Measurements from ENCODE around the gene ANKDD1A. TPM values are rescaled to one million over a fixed set of nuclear protein-coding genes. Genes with fewer than 3 reads are reported as not detected.

ANKDD1A gene
- total RNA-seq, 2 experiments from 2014 or later = 9.1 to 9.5 TPM

DNA sequence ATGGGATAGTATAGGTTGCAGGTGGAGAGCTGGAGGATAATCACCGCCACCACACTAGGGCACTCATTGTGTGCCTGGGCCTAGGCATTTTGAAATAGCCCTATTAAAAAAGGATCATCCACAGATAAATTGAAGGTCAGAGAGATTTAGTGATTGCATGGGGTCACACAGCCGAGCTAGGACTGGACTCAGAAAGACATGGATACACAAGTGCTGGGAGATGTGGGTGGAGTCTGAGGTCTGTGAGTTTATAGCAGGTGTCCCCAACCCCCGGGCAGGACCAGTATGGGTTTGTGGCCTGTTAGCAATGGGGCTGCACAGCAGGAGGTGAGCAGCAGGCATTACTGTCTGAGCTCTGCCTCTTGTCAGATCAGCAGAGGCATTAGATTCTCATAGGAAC lies 5.3 kb upstream of the ANKDD1A start:
- Mint-ChIP-seq H3K4me3 (no peak overlapping the region), H3K27ac (no peak overlapping the region), H3K4me1 (ENCODE audit: low read depth) (peaks cover 42% of the 10 kb centered on the region), H3K36me3 (ENCODE audit: low read depth) (peaks cover 8% of the 10 kb centered on the region), H3K9me3 (ENCODE audit: insufficient read depth) (no peaks in the 10 kb centered on the region), H3K27me3 (ENCODE audit: low read depth) (peaks cover 6% of the 10 kb centered on the region)
- DNase-seq (no peak), ATAC-seq (no peak)
- ChIA-PET POLR2A (interaction anchor here (0.6 to 4.8 kb wide), 4 partner anchors 12 to 83 kb away, joined by 3 to 36 read pairs (median 4); partner anchors contain the start of genes PIF1 and SPG21), CTCF (interaction anchor here (0.8 to 4.6 kb wide), 14 partner anchors 10 to 220 kb away, joined by 3 to 24 read pairs (median 4); partner anchors contain the start of gene PIF1)

DNA sequence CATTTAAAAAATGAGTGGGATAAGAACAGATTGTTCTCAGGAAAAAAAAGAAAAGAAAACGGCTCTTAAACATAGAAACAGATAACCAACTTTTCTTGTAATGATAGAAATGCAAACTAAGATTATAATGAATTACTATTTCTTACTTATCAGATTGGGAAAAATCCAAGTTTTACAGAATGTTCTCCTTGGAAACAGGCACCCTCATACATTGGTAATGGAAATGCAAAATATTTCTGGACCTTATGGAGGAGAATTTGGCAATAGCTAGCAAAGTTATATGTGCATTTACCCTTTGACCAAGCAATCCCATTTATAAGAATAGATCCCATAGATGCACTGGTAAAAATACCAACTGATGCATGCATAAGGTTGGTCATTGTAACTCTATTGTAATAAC lies 3.7 kb upstream of the ANKDD1A start:
- CTCF ChIA-PET = interaction anchor here (1.6 to 4.6 kb wide), 4 partner anchors 13 to 180 kb away, joined by 3 to 24 read pairs (median 18); no protein-coding TSS in a partner anchor
- H3K36me3 Mint-ChIP-seq (ENCODE audit: low read depth) = peaks cover 8% of the 10 kb centered on the region
- no peaks in the 10 kb centered on the region for H3K9me3 Mint-ChIP-seq (ENCODE audit: insufficient read depth)
- no peak overlapping the region for H3K4me3 Mint-ChIP-seq
- peaks cover 37% of the 10 kb centered on the region for H3K4me1 Mint-ChIP-seq (ENCODE audit: low read depth)
- DNase-seq (no peak), ATAC-seq (no peak)
- H3K27ac Mint-ChIP-seq = no peak overlapping the region
- H3K27me3 Mint-ChIP-seq (ENCODE audit: low read depth) = peaks cover 6% of the 10 kb centered on the region
- POLR2A ChIA-PET = no interaction called here

DNA sequence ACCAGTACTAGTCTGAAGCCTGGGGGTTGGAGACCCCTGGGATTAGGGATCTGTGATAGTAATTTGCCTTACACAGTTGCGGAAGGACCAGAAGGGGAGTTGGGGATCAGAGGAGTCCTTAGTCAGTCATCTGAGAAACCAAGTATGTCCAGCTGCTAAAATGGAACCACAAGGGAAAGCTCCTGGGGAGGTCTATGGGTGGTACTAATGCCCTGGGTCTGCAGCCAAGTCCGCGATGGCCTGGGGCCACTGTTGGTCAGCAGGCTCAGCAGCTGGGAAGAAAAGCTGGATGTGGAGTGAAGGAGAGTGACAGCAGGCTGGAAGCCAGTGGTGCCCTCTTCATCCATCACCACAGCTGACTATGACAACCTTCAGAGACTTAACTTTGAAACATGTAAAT lies 2.2 kb upstream of the ANKDD1A start:
- ATAC-seq = no peak
- POLR2A ChIA-PET = interaction anchor here (0.6 to 2.0 kb wide), 2 partner anchors 16 to 35 kb away, joined by 3 to 6 read pairs; no protein-coding TSS in a partner anchor
- Mint-ChIP-seq H3K4me1 (ENCODE audit: low read depth) (peaks cover 33% of the 10 kb centered on the region), H3K4me3 (no peak overlapping the region), H3K9me3 (ENCODE audit: insufficient read depth) (no peaks in the 10 kb centered on the region), H3K36me3 (ENCODE audit: low read depth) (peaks cover 6% of the 10 kb centered on the region), H3K27ac (no peak overlapping the region), H3K27me3 (ENCODE audit: low read depth) (peaks cover 6% of the 10 kb centered on the region)
- DNase-seq = no peak
- CTCF ChIA-PET = interaction anchor here (0.9 to 1.6 kb wide), 4 partner anchors 15 to 177 kb away, joined by 3 to 6 read pairs (median 4); no protein-coding TSS in a partner anchor

DNA sequence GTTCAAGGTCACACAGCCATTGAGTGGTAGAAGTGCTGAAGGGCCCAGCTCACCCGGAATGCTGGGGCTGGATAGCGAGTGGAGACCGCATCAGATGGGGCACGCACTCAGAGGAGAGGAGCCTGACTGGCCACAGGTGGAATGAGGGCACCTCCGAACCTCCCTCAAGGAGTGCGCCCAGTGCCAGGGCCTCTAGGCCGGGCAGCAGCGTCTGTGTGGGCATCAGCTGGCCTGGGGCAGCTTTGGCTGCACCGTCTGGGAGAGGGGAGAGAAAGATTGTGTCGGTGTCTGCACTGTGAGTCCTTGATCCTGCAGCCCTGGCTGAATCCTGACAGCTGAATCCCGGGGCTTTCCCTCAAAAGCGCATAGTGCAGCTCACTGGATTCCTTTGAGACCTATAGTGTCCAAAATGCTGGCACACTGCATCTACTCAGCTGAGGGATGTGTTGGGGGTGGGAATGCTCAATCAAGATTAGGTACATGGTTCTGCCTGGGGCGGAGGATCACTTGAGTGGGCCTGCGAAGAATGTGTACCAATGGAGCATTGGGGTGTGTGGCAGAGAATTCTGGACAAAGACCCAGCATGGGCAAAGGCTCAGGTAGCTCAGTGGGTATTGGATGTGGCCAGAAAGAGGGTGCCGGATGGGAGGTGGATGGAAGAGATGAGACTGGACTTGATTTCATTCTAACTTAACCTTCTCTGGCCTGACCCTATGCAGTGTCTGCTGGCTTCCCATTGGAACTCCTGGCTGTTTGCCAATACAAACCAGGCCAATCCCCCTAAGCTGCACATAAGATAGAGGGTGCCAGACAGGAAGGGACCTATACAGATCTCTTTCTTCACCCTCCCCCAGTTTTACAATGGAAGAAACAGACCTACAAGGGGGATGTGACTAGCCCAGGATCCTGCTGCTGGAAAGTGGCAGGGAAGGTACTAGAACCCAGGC lies 950 bp downstream of the ANKDD1A start:
- no peak for ATAC-seq
- Mint-ChIP-seq H3K36me3 (ENCODE audit: low read depth) (no peaks in the 10 kb centered on the region), H3K27me3 (ENCODE audit: low read depth) (peaks cover 6% of the 10 kb centered on the region), H3K27ac (no peak overlapping the region), H3K4me1 (ENCODE audit: low read depth) (peaks cover 57% of the 10 kb centered on the region), H3K4me3 (peak overlapping the region; percentile 75), H3K9me3 (ENCODE audit: insufficient read depth) (no peaks in the 10 kb centered on the region)
- POLR2A ChIA-PET = interaction anchor here (0.9 to 2.1 kb wide), 2 partner anchors 18 to 77 kb away, joined by 4 to 7 read pairs; partner anchors contain the start of gene SPG21
- CTCF ChIA-PET = interaction anchor here (1.0 to 2.4 kb wide), 8 partner anchors 11 to 189 kb away, joined by 3 to 10 read pairs (median 4); no protein-coding TSS in a partner anchor
- no peak for DNase-seq

DNA sequence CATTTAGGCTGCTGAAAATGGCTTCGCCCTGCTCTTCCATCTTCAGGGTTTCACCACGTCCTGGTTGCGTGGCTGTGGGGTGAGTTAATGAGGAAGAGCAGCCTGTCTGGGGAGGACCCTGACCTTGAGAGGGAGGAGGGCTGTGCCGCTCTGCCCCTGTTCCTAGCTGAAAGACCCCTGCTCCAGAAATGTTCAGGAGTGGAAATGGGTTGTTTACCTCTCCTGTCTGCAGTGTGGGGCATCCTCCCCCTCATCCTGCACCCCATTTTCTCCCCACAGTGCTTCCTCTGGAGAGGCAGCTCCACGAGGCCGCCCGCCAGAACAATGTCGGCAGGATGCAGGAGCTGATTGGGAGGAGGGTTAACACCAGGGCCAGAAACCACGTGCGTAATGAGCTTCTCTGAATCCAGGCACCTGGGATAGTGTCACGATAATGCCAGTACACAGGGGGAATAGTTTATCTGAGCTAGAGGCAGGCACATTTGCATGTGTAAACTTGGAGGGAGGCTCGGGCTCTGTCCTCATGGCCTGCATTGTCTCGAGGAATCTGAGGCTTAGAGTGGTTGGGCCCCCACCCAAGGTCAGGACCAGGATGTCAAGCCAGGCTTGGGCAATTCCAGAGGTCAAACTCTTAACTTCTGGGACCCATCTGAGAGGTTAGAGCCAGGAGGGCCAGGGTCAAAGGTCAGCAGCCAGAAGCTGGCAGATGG lies 4.0 kb downstream of the ANKDD1A start:
- no peaks in the 10 kb centered on the region for H3K36me3 Mint-ChIP-seq (ENCODE audit: low read depth)

DNA sequence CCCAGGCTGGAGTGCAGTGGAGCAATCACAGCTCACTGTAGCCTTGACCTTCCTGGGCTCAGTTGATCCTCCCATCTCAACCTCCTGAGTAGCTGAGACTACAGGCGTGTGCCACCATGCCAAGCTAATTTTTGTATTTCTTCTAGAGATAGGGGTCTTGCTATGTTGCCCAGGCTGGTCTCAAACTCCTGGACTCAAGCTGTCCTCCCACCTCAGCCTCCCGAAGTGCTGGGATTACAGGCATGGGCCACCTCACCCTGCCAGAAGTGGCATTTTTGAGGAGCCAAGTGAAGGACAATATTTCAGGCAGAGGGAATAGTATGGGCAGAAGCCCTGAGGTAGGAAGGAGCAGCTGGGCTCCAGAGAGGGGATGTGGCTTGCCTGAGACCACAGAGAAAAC lies 4.7 kb downstream of the ANKDD1A start:
- peak overlapping the region; percentile 63 for H3K27ac Mint-ChIP-seq
- no peak overlapping the region for H3K4me3 Mint-ChIP-seq
- DNase-seq (no peak), ATAC-seq (no peak)
- H3K4me1 Mint-ChIP-seq (ENCODE audit: low read depth) = peaks cover 51% of the 10 kb centered on the region
- H3K27me3 Mint-ChIP-seq (ENCODE audit: low read depth) = peaks cover under 1% of the 10 kb centered on the region
- ChIA-PET POLR2A (interaction anchor here (0.6 to 0.9 kb wide), 2 partner anchors 76 to 141 kb away, joined by 3 read pairs; no protein-coding TSS in a partner anchor), CTCF (interaction anchor here (0.9 to 1.9 kb wide), 4 partner anchors 12 to 106 kb away, joined by 3 to 4 read pairs (median 4); no protein-coding TSS in a partner anchor)
- H3K9me3 Mint-ChIP-seq (ENCODE audit: insufficient read depth) = no peaks in the 10 kb centered on the region
- no peaks in the 10 kb centered on the region for H3K36me3 Mint-ChIP-seq (ENCODE audit: low read depth)

More for the DNA sequence above, 4.0 kb downstream of the ANKDD1A start:
- no peaks in the 10 kb centered on the region for H3K9me3 Mint-ChIP-seq (ENCODE audit: insufficient read depth)
- peaks cover 58% of the 10 kb centered on the region for H3K4me1 Mint-ChIP-seq (ENCODE audit: low read depth)
- POLR2A ChIA-PET = interaction anchor here (0.6 to 0.8 kb wide), 2 partner anchors 21 to 140 kb away, joined by 3 read pairs; no protein-coding TSS in a partner anchor
- DNase-seq = no peak
- H3K4me3 Mint-ChIP-seq = no peak overlapping the region
- CTCF ChIA-PET = interaction anchor here (1.0 to 1.9 kb wide), 4 partner anchors 11 to 106 kb away, joined by 4 read pairs; no protein-coding TSS in a partner anchor
- peaks cover 6% of the 10 kb centered on the region for H3K27me3 Mint-ChIP-seq (ENCODE audit: low read depth)
- H3K27ac Mint-ChIP-seq = peak overlapping the region; percentile 57
- ATAC-seq = no peak

DNA sequence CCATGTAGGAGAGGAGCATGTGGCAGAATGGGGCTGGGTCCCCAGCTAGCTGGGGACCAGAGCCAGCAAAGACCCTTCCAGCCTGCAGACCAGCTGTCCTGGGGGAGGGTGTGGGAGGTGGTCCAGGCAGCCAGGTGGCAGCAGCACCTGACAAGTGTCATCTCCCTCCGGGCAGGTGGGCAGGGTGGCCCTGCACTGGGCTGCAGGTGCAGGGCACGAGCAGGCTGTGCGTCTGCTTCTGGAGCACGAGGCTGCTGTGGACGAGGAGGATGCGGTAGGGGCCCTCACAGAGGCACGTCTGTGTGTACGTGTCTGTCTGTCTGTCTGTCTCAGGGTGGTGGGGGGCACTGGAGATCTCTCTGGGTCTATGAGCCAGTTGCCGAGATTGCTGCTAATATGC lies 5.5 kb downstream of the ANKDD1A start:
- DNase-seq (no peak), ATAC-seq (no peak)
- H3K36me3 Mint-ChIP-seq (ENCODE audit: low read depth) = no peaks in the 10 kb centered on the region
- no peak overlapping the region for H3K4me3 Mint-ChIP-seq
- H3K9me3 Mint-ChIP-seq (ENCODE audit: insufficient read depth) = no peaks in the 10 kb centered on the region
- ChIA-PET POLR2A (interaction anchor here (0.9 kb wide), 1 partner anchor 77 kb away, joined by 3 read pairs; no protein-coding TSS in a partner anchor), CTCF (interaction anchor here (0.9 to 1.9 kb wide), 3 partner anchors 11 to 81 kb away, joined by 3 to 4 read pairs (median 4); no protein-coding TSS in a partner anchor)
- H3K27ac Mint-ChIP-seq = peak overlapping the region; percentile 54
- no peaks in the 10 kb centered on the region for H3K27me3 Mint-ChIP-seq (ENCODE audit: low read depth)
- H3K4me1 Mint-ChIP-seq (ENCODE audit: low read depth) = peaks cover 48% of the 10 kb centered on the region

DNA sequence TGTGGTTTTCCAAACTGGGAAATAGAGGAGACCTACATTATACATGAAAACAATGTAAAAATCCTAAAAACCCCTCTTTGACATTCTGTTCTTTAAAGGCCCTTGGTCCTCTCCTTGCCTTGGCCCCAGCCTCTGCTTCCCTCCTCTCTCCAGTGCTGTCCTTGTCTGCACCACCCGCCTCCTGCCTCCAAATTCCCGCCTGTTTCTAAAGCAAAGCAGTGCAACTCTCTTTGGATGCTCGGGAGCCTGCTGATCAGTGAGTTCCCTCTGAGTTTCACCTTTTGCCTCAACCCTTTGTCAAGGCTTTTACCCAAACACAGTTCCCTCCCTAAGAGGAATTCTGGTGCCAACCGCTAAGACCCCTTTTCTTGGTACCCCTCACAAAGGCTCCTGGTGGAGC lies 8.0 kb downstream of the ANKDD1A start:
- CTCF ChIA-PET = no interaction called here
- H3K36me3 Mint-ChIP-seq (ENCODE audit: low read depth) = no peaks in the 10 kb centered on the region
- peaks cover 33% of the 10 kb centered on the region for H3K4me1 Mint-ChIP-seq (ENCODE audit: low read depth)
- ATAC-seq (no peak), DNase-seq (no peak)
- H3K4me3 Mint-ChIP-seq = no peak overlapping the region
- POLR2A ChIA-PET = no interaction called here
- H3K27ac Mint-ChIP-seq = no peak overlapping the region
- H3K9me3 Mint-ChIP-seq (ENCODE audit: insufficient read depth) = no peaks in the 10 kb centered on the region
- H3K27me3 Mint-ChIP-seq (ENCODE audit: low read depth) = no peaks in the 10 kb centered on the region

DNA sequence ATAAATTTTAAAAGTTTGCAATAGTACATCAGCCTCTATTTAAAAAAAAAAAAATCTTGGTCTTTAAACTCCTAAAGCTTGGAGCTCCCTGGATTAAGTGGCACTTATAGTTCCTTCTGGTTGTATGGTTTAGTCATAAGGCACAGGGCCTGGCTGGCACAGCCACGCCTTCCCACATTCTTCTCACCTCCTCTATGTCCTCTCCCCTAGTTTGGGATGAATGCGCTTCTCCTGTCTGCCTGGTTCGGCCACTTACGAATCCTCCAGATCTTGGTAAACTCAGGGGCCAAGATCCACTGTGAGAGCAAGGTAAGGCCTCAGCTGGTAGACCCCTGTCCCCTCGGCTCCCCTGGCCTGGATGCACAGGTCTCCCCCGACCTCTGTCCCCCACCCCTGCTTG lies 10.0 kb downstream of the ANKDD1A start:
- Mint-ChIP-seq H3K4me3 (no peak overlapping the region), H3K27me3 (ENCODE audit: low read depth) (no peaks in the 10 kb centered on the region), H3K27ac (no peak overlapping the region), H3K9me3 (ENCODE audit: insufficient read depth) (no peaks in the 10 kb centered on the region), H3K36me3 (ENCODE audit: low read depth) (no peaks in the 10 kb centered on the region), H3K4me1 (ENCODE audit: low read depth) (peaks cover 17% of the 10 kb centered on the region)
- ATAC-seq = no peak
- DNase-seq = no peak
- CTCF ChIA-PET = no interaction called here
- POLR2A ChIA-PET = no interaction called here

DNA sequence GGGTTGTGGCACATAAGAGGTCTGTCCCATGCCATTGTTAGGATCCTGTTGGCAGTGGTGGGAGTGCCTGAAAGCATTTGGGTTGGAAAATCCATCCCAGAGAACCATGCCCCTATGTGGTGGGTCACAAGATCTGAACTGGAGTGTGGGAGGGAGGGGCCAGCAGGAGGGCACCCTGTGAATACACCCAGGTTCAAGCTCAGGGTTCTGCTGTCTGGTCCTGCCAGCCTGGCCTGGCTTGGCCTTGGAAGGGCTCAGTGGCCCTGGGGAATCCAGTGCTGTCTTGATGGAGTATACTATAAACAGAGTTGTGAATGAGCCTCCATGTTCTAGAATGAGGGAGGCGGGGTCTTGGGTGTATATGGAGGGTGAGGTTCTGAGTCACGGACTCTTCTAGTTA lies 11.8 kb downstream of the ANKDD1A start:
- DNase-seq (no peak), ATAC-seq (no peak)
- Mint-ChIP-seq H3K4me1 (ENCODE audit: low read depth) (peaks cover 10% of the 10 kb centered on the region), H3K36me3 (ENCODE audit: low read depth) (no peaks in the 10 kb centered on the region), H3K27me3 (ENCODE audit: low read depth) (no peaks in the 10 kb centered on the region), H3K9me3 (ENCODE audit: insufficient read depth) (no peaks in the 10 kb centered on the region), H3K27ac (no peak overlapping the region), H3K4me3 (no peak overlapping the region)
- POLR2A ChIA-PET = interaction anchor here (0.7 kb wide), 1 partner anchor 543 kb away, joined by 3 read pairs; no protein-coding TSS in a partner anchor
- CTCF ChIA-PET = no interaction called here
